OCI-LY7 (cell line): ENCODE data around the gene C11orf58. TPM values are rescaled to one million over a fixed set of nuclear protein-coding genes. Genes with fewer than 3 reads are reported as not detected.
A peak's percentile ranks its signal among the peaks of the same experiment; 100 is the strongest.

Source experiments
- BruUV-seq: library from RNA; stranded (reverse); fragments of 400-500 nt; replicated peaks from 2 replicates; lab custom pipeline; 2021; lab: Mats Ljungman, UMichigan
- CTCF ChIA-PET: fragments of 300-600 bp; sonication (Branson Sonifier 250); formaldehyde crosslinking; loops from one replicate; lab custom pipeline; 2022; ENCODE audit warnings: antibody characterized with exemption; ENCODE audit not compliant: unreplicated experiment; lab: Charles Lee
- POLR2A ChIA-PET: fragments of 300-600 bp; sonication (Branson Sonifier 250); formaldehyde crosslinking; loops from one replicate; lab custom pipeline; 2022; ENCODE audit warnings: antibody characterized with exemption; lab: Charles Lee
- DNase-seq: peaks from one replicate; pipeline ENCODE4 v3.0.0-alpha.2; 2015; ENCODE audit warnings: low spot score
- H2AFZ ChIP-seq: fragments of 200-600 bp; sonication (generic), shearing (Covaris generic); 2 replicates; pipeline ENCODE4 v1.6.1; 2014; ENCODE audit warnings: mild to moderate bottlenecking, antibody characterized with exemption, low read length, moderate library complexity
- H3K27ac ChIP-seq: fragments of 200-600 bp; sonication (generic); 2 replicates; pipeline ENCODE4 v1.5.1; 2014; ENCODE audit warnings: mixed run types, low read depth, mild to moderate bottlenecking, moderate library complexity, low read length, inconsistent platforms; ENCODE audit not compliant: poor library complexity, severe bottlenecking
- H3K36me3 ChIP-seq: fragments of 200-600 bp; sonication (generic); 2 replicates; pipeline ENCODE4 v1.6.1; 2014; ENCODE audit warnings: mild to moderate bottlenecking, antibody characterized with exemption, low read length, moderate library complexity, mixed read lengths; ENCODE audit not compliant: insufficient read depth
- H3K4me1 ChIP-seq: fragments of 200-600 bp; sonication (generic); 2 replicates; pipeline ENCODE4 v1.5.1; 2014; ENCODE audit warnings: mild to moderate bottlenecking, low read length; ENCODE audit not compliant: insufficient read depth, poor library complexity, severe bottlenecking
- H3K4me2 ChIP-seq: fragments of 200-600 bp; sonication (generic); 2 replicates; pipeline ENCODE4 v1.6.1; 2014; ENCODE audit warnings: mild to moderate bottlenecking, low read length
- H3K4me3 ChIP-seq: fragments of 200-600 bp; sonication (generic); 2 replicates; pipeline ENCODE4 v1.5.1; 2014; ENCODE audit warnings: mild to moderate bottlenecking, low read depth, low read length; ENCODE audit not compliant: poor library complexity, severe bottlenecking
- H3K79me2 ChIP-seq: fragments of 200-600 bp; sonication (generic); 2 replicates; pipeline ENCODE4 v1.6.1; 2016; ENCODE audit warnings: low read depth, mild to moderate bottlenecking, low read length, moderate library complexity, mixed read lengths; ENCODE audit not compliant: insufficient read depth
- H3K9me2 ChIP-seq: fragments of 200-600 bp; sonication (generic); 2 replicates; pipeline ENCODE4 v1.6.1; 2016; ENCODE audit warnings: mild to moderate bottlenecking, low read length, mixed read lengths; ENCODE audit not compliant: insufficient read depth
- H3K9me3 ChIP-seq: fragments of 200-600 bp; sonication (generic); 2 replicates; pipeline ENCODE4 v1.6.1; 2014; ENCODE audit warnings: mild to moderate bottlenecking, mixed run types, low read length, mixed read lengths
- H4K20me1 ChIP-seq: fragments of 200-600 bp; sonication (generic); 2 replicates; pipeline ENCODE4 v1.6.1; 2014; ENCODE audit warnings: mild to moderate bottlenecking, antibody characterized with exemption, low read length, moderate library complexity, mixed read lengths; ENCODE audit not compliant: insufficient read depth
- EZH2phosphoT487 ChIP-seq: fragments of 200-600 bp; sonication (generic); IDR thresholded peaks from 2 replicates; pipeline ENCODE4 v1.6.1; 2018; ENCODE audit warnings: low read depth, borderline replicate concordance, mild to moderate bottlenecking, mixed run types, antibody characterized with exemption, low read length, moderate library complexity, mixed read lengths
- intact Hi-C: fragments of 100-400 bp; cut with micrococcal nuclease; formaldehyde crosslinking; loops from one replicate; pipeline ENCODE4 v1.10.0; 2022; ENCODE audit not compliant: unreplicated experiment
- total RNA-seq, 2 experiments: library from RNA; depleted of rRNA in 1 of 2; stranded (reverse); fragments of >200 nt in 1 of 2; shearing (Covaris generic) in 1 of 2; gene quantifications; 2 replicates each; pipeline ENCODE4 v1.2.3, GENCODE V29; 2014 to 2022
- TF ChIP-seq, protein P1 (sequence below): fragments of 200-600 bp; sonication (generic); conservative IDR thresholded peaks from 2 replicates; pipeline ENCODE4 v1.5.1; 2014; ENCODE audit warnings: mild to moderate bottlenecking, antibody characterized with exemption, low read length, moderate library complexity, mixed read lengths

C11orf58 gene
- total RNA-seq, 2 experiments from 2014 or later: 118 to 146 TPM

- peak overlapping the region; percentile 85 for H2AFZ ChIP-seq
- peak overlapping the region; percentile 65 for H3K27ac ChIP-seq
- H3K4me3 ChIP-seq: peak overlapping the region; percentile 79
- no peak for DNase-seq
- peaks cover 16% of the 10 kb centered on the region; the same call in 1 of the 2 replicates for H4K20me1 ChIP-seq
- CTCF ChIA-PET: no interaction called here
- TF ChIP-seq, protein P1, sequence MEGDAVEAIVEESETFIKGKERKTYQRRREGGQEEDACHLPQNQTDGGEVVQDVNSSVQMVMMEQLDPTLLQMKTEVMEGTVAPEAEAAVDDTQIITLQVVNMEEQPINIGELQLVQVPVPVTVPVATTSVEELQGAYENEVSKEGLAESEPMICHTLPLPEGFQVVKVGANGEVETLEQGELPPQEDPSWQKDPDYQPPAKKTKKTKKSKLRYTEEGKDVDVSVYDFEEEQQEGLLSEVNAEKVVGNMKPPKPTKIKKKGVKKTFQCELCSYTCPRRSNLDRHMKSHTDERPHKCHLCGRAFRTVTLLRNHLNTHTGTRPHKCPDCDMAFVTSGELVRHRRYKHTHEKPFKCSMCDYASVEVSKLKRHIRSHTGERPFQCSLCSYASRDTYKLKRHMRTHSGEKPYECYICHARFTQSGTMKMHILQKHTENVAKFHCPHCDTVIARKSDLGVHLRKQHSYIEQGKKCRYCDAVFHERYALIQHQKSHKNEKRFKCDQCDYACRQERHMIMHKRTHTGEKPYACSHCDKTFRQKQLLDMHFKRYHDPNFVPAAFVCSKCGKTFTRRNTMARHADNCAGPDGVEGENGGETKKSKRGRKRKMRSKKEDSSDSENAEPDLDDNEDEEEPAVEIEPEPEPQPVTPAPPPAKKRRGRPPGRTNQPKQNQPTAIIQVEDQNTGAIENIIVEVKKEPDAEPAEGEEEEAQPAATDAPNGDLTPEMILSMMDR: no peak
- TF ChIP-seq EZH2phosphoT487: no peak
- BruUV-seq: TSS peak; percentile 99
- peaks cover 29% of the 10 kb centered on the region for H3K4me1 ChIP-seq
- H3K79me2 ChIP-seq: peaks cover 43% of the 10 kb centered on the region
- H3K4me2 ChIP-seq: peak overlapping the region; percentile 70
- peaks cover 31% of the 10 kb centered on the region for H3K36me3 ChIP-seq
- H3K9me2 ChIP-seq: no peaks in the 10 kb centered on the region
- H3K9me3 ChIP-seq: no peaks in the 10 kb centered on the region
- POLR2A ChIA-PET: interaction anchor here (0.7 to 0.9 kb wide), 2 partner anchors 538 to 551 kb away, joined by 4 to 5 read pairs; partner anchors contain the start of gene NUCB2
- intact Hi-C loops: loop anchor here (10.0 kb wide), 1 partner anchor 1853 kb away; no protein-coding TSS in a partner anchor
Observed at GRCh38 chr11:16737818-16738192, 642 bp upstream of the C11orf58 start.

GRCh38 chr11:16738947-16739815 is 734 bp downstream of the C11orf58 start:
- no peaks in the 10 kb centered on the region for H3K9me3 ChIP-seq
- DNase-seq: peak; percentile 22
- H3K9me2 ChIP-seq: no peaks in the 10 kb centered on the region
- peak overlapping the region; percentile 90 for H3K4me2 ChIP-seq
- intact Hi-C loops: loop anchor here (10.0 kb wide), 1 partner anchor 1854 kb away; no protein-coding TSS in a partner anchor
- H3K36me3 ChIP-seq: peaks cover 43% of the 10 kb centered on the region
- H3K4me3 ChIP-seq: peak overlapping the region; percentile 79
- H2AFZ ChIP-seq: peak overlapping the region; percentile 56; the same call in 1 of the 2 replicates
- peak overlapping the region; percentile 48 for H3K27ac ChIP-seq
- TF ChIP-seq, protein P1: no peak
- no peak for TF ChIP-seq EZH2phosphoT487
- ChIA-PET CTCF (no interaction called here), POLR2A (interaction anchor here (1.3 to 1.6 kb wide), 2 partner anchors 10 to 12 kb away, joined by 3 to 4 read pairs; no protein-coding TSS in a partner anchor)
- TSS peak; percentile 78 for BruUV-seq
- H3K4me1 ChIP-seq: peaks cover 36% of the 10 kb centered on the region
- H3K79me2 ChIP-seq: peaks cover 57% of the 10 kb centered on the region
- peaks cover 22% of the 10 kb centered on the region; the same call in 1 of the 2 replicates for H4K20me1 ChIP-seq
